Natural killer cell (primary cell): ENCODE measurements around the gene RHOB. TPM values are rescaled to one million over a fixed set of nuclear protein-coding genes. Genes with fewer than 3 reads are reported as not detected.
"Not testable (repeated sequence)": the region's sequence is repeated elsewhere in the genome, so short reads cannot be mapped to it uniquely, and the experiment has no call there.

Experiments used
- ATAC-seq, 3 donors: fragments of 150-1000 bp in 2 of 3; fragments of 200-7000 bp in 1 of 3; cut with Tn5 transposase; 1 replicate in 1 of 3; 2 replicates in 2 of 3; pipeline ENCODE4 v1.10.0; 2021; ENCODE audit warnings: mild to moderate bottlenecking in 2 of 3, moderate library complexity in 2 of 3
- DNase-seq, 2 donors: peaks; one replicate each; pipeline versions ENCODE4 v3.0.0 to v3.0.0-alpha.2; 2013 to 2021; ENCODE audit warnings: mixed read lengths in 1 of 2
- H3K27ac ChIP-seq: one replicate; pipeline ENCODE4 v1.5.1; 2013; ENCODE audit warnings: mild to moderate bottlenecking, low read length
- H3K27me3 ChIP-seq: one replicate; pipeline ENCODE4 v1.6.1; 2013; ENCODE audit warnings: low read length; ENCODE audit not compliant: control insufficient read depth, insufficient read depth
- H3K36me3 ChIP-seq: one replicate; pipeline ENCODE4 v1.6.1; 2013; ENCODE audit warnings: low read length; ENCODE audit not compliant: control insufficient read depth, insufficient read depth
- H3K4me1 ChIP-seq: one replicate; pipeline ENCODE4 v1.6.1; 2013; ENCODE audit warnings: low read length; ENCODE audit not compliant: control insufficient read depth, insufficient read depth
- H3K4me3 ChIP-seq: one replicate; pipeline ENCODE4 v1.5.1; 2013; ENCODE audit warnings: low read length
- H3K9me3 ChIP-seq: one replicate; pipeline ENCODE4 v1.6.1; 2013; ENCODE audit warnings: low read length; ENCODE audit not compliant: control insufficient read depth, insufficient read depth
- H3K27ac Mint-ChIP-seq, 2 donors: one replicate each; pipeline ENCODE4 v1.8.0; 2022; ENCODE audit warnings: mild to moderate bottlenecking in 2 of 2, mixed read lengths in 2 of 2, moderate library complexity in 1 of 2
- H3K27me3 Mint-ChIP-seq, 2 donors: one replicate each; pipeline ENCODE4 v1.8.0; 2022; ENCODE audit warnings: low read depth in 2 of 2, mixed read lengths in 2 of 2
- H3K36me3 Mint-ChIP-seq: one replicate; pipeline ENCODE4 v1.8.0; 2022; ENCODE audit warnings: mixed read lengths
- H3K4me1 Mint-ChIP-seq, 2 donors: one replicate each; pipeline ENCODE4 v1.8.0; 2022; ENCODE audit warnings: mixed read lengths in 2 of 2
- H3K4me3 Mint-ChIP-seq: one replicate; pipeline ENCODE4 v1.8.0; 2022; ENCODE audit warnings: mild to moderate bottlenecking, moderate library complexity, mixed read lengths
- H3K9me3 Mint-ChIP-seq, 2 donors: one replicate each; pipeline ENCODE4 v1.8.0; 2022; ENCODE audit warnings: mixed read lengths in 2 of 2
- WGBS: methylation state at CpG from one replicate; pipeline ENCODE4 v1.1.7; 2013; ENCODE audit warnings: missing lambda C conversion rate; ENCODE audit not compliant: insufficient coverage; 5-methylcytosine and 5-hydroxymethylcytosine counted together
- intact Hi-C: fragments of 100-400 bp; cut with micrococcal nuclease; formaldehyde crosslinking; loops from one replicate; pipeline ENCODE4 v1.14.2; 2022
- total RNA-seq, 4 donors: library from RNA; stranded (reverse); fragments of 120-200 nt in 1 of 4; gene quantifications; one replicate each; pipeline versions ENCODE4 v1.2.3 to v1.2.4, GENCODE V29; 2013 to 2022
- TF ChIP-seq, protein P1 (sequence below): fragments of 200-600 bp; IDR thresholded peaks from one replicate; pipeline ENCODE4 v1.8.0; 2022; ENCODE audit warnings: antibody characterized with exemption

The RHOB gene
- total RNA-seq, 3 donors from 2014 or later (not counting 1 experiment from before 2014, with no cell fraction given), result 50.8 to 222 (median 64.7) TPM

GRCh38 chr2:20433946-20434553 is 12.8 kb upstream of the RHOB start:
- Mint-ChIP-seq H3K27ac (no peak overlapping the region), H3K4me1 (peaks cover 7 to 8% of the 10 kb centered on the region in 2 donors), H3K9me3 (no peaks in the 10 kb centered on the region), H3K4me3 (no peak overlapping the region), H3K27me3 (peaks cover 9 to 13% of the 10 kb centered on the region in 2 donors), H3K36me3 (no peaks in the 10 kb centered on the region)
- H3K36me3 ChIP-seq, result no peaks in the 10 kb centered on the region
- TF ChIP-seq, protein P1, sequence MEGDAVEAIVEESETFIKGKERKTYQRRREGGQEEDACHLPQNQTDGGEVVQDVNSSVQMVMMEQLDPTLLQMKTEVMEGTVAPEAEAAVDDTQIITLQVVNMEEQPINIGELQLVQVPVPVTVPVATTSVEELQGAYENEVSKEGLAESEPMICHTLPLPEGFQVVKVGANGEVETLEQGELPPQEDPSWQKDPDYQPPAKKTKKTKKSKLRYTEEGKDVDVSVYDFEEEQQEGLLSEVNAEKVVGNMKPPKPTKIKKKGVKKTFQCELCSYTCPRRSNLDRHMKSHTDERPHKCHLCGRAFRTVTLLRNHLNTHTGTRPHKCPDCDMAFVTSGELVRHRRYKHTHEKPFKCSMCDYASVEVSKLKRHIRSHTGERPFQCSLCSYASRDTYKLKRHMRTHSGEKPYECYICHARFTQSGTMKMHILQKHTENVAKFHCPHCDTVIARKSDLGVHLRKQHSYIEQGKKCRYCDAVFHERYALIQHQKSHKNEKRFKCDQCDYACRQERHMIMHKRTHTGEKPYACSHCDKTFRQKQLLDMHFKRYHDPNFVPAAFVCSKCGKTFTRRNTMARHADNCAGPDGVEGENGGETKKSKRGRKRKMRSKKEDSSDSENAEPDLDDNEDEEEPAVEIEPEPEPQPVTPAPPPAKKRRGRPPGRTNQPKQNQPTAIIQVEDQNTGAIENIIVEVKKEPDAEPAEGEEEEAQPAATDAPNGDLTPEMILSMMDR, result no peak
- no peak overlapping the region for H3K27ac ChIP-seq
- H3K27me3 ChIP-seq, result no peaks in the 10 kb centered on the region
- H3K4me3 ChIP-seq, result no peak overlapping the region
- 85% methylated on average over 4 of the region's 4 CpGs for WGBS
- no peak for DNase-seq
- no peak for ATAC-seq
- intact Hi-C loops, result no loop called here
- peaks cover 6% of the 10 kb centered on the region for H3K4me1 ChIP-seq
- no peaks in the 10 kb centered on the region for H3K9me3 ChIP-seq

GRCh38 chr2:20434588-20435294 is 12.1 kb upstream of the RHOB start:
- TF ChIP-seq, protein P1, result no peak
- H3K36me3 Mint-ChIP-seq, result no peaks in the 10 kb centered on the region
- no peaks in the 10 kb centered on the region for H3K36me3 ChIP-seq
- no peak overlapping the region for H3K4me3 ChIP-seq
- ATAC-seq, result no peak
- H3K4me1 ChIP-seq, result peaks cover 4% of the 10 kb centered on the region
- no peaks in the 10 kb centered on the region for H3K27me3 ChIP-seq
- no peaks in the 10 kb centered on the region for H3K9me3 ChIP-seq
- no peak overlapping the region for H3K27ac ChIP-seq
- intact Hi-C loops, result no loop called here
- peaks cover 7 to 8% of the 10 kb centered on the region in 2 donors for H3K4me1 Mint-ChIP-seq
- H3K9me3 Mint-ChIP-seq, result no peaks in the 10 kb centered on the region
- 90% methylated on average over 8 of the region's 8 CpGs for WGBS
- H3K27ac Mint-ChIP-seq, result no peak overlapping the region
- DNase-seq, result no peak
- H3K27me3 Mint-ChIP-seq, result peaks cover 9 to 20% of the 10 kb centered on the region in 2 donors
- no peak overlapping the region for H3K4me3 Mint-ChIP-seq

DNA sequence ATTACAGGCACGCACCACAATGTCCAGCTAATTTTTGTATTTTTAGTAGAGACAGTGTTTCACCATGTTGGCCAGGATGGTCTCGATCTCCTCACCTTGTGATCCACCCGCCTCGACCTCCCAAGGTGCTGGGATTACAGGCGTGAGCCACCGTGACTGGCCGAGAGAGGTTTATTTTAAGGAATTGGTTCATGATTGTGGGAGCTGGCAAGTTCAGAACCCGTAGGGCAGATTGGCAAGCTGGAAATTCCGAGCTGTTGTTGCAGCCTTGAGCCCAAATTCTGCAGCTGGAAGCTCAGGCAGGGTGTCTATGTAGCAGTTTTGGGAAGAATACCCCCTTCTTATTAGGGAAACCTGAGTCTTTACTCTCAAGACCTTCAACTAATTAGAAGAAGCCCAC is 11.4 kb upstream of the RHOB start:
- intact Hi-C loops, H3K9me3 ChIP-seq, H3K27ac Mint-ChIP-seq, H3K4me3 ChIP-seq, H3K36me3 Mint-ChIP-seq, H3K4me3 Mint-ChIP-seq, H3K36me3 ChIP-seq, H3K9me3 Mint-ChIP-seq, H3K4me1 ChIP-seq, H3K27me3 ChIP-seq, H3K27ac ChIP-seq, DNase-seq, ATAC-seq: not testable (repeated sequence)
- Mint-ChIP-seq H3K27me3 (peaks cover 9 to 22% of the 10 kb centered on the region in 2 donors), H3K4me1 (peaks cover 7 to 10% of the 10 kb centered on the region in 2 donors)
- 81% methylated on average over 9 of the region's 9 CpGs for WGBS

DNA sequence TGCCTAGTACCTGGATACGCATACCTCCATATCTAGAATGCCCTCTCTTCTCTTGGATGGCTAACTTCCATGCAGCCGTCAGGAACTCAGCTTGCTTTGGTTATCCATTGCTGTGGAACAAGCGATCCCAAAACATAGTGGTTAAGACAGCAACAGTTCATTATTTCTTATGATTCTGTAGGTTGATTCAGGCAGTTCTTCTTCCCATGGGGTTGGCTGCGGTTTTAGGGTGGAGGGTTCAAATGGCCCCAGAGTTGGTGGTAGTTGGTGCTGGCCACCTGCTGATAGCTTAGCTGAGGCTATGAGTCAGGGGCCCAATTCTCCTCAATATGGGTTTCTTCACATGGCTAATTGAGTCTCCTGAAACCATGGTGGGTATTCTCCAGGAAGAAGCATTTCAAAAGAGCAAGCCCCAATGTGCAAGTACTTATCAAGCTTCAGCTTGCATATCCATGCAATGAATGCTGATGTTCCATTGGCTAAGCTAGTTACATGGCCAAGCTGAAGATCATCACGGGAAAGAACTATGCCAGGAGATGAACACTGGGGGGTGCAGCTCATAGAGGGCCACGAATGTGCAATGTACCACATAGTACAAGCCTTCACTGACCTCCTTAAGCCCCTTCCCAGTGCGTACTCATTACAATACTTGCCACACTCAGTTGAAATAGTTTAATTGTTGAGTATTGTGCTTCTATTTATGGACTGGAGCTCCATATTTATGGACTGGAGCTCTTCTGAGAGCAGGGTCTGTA is 10.0 kb upstream of the RHOB start:
- no peaks in the 10 kb centered on the region for H3K9me3 Mint-ChIP-seq
- TF ChIP-seq, protein P1, result no peak
- peaks cover 7 to 22% of the 10 kb centered on the region in 2 donors for H3K27me3 Mint-ChIP-seq
- Histone ChIP-seq H3K4me3 (no peak overlapping the region), H3K36me3 (no peaks in the 10 kb centered on the region), H3K27ac (no peak overlapping the region), H3K4me1 (no peaks in the 10 kb centered on the region), H3K27me3 (no peaks in the 10 kb centered on the region), H3K9me3 (no peaks in the 10 kb centered on the region)
- WGBS, result 84% methylated on average over 6 of the region's 7 CpGs
- DNase-seq (no peak), ATAC-seq (no peak)
- H3K27ac Mint-ChIP-seq, result no peak overlapping the region
- intact Hi-C loops, result no loop called here
- H3K4me3 Mint-ChIP-seq, result no peak overlapping the region
- no peaks in the 10 kb centered on the region for H3K36me3 Mint-ChIP-seq
- H3K4me1 Mint-ChIP-seq, result peaks cover 0 to 5% of the 10 kb centered on the region in 2 donors
